HG03039 (cell line): ENCODE data around the gene PTPRO.
A peak's percentile ranks its signal among the peaks of the same experiment; 100 is the strongest.

Experiments used
- ATAC-seq: cut with Tn5 transposase; IDR thresholded peaks from one replicate; pipeline ENCODE4 v1.9.1; 2021; ENCODE audit warnings: mild to moderate bottlenecking, moderate library complexity; ENCODE audit not compliant: unreplicated experiment

Gene PTPRO

DNA sequence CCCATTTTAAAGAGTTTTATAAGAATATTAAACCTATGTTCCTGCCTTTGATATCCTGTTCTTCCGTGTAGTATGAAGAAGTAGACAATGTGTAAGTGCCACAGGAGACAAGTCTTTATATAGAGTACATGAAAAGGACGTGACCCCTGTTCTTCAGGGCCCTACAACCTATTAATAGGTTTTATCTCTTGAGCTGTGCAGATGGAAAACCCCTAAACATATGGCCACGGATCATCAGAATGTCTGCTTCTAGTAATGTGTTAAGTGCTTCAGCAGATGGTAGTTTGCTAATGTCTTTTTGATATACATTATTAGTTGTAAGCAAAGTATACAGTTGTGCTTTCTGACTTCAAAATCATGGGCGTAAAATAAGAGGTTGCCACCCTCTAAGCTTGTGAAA lies 228.5 kb downstream of the PTPRO start:
- ATAC-seq = no peak

DNA sequence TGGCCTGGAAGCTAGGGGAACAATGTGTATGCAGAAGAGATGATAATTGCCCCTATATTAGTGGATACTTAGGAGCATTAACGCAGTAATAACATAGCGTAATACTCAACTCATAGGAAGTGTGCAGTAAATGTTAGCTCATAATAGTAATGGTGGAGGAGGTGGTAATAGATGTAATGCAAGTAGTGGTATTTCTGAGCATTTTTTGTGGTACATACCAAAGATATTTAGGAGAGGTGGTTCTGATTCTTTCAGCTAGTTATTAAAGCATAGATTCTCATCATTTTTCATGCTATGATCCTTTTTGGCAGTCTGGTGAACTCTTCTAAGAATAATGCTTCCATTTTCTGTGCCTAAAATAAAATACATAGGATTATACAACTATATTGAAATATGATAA lies 233.1 kb downstream of the PTPRO start:
- no peak for ATAC-seq

DNA sequence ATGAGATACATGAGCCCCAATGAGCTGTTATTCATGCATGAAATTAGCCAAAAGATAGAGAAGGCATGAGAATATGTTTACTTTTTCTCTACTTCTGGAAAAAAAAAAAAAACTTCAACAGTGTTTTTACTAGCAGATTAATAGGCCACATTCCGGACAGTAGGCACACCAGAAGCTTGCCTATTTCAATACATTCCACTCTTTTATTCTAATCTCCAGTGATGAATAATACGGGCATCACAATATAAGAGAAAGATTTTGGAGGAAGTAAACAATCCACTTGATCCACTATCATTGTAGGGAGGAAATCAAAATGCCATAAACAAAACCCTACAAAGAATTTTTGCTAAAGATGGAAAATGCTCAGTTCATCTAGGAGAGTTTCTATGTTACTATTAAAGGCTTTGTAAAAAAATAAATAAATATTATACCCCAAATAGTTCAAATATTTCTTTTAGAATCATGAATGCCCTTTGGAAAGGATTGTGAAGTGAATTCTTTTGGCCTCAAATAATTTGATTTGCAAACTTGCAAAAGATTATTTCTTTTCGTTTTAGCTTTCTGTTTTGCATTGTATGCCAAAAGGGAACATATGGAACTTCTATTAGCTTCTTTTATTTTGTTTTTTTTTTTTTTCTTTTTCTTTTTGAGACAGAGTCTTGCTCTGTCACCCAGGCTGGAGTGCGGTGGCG lies 234.2 kb downstream of the PTPRO start:
- ATAC-seq = no peak

DNA sequence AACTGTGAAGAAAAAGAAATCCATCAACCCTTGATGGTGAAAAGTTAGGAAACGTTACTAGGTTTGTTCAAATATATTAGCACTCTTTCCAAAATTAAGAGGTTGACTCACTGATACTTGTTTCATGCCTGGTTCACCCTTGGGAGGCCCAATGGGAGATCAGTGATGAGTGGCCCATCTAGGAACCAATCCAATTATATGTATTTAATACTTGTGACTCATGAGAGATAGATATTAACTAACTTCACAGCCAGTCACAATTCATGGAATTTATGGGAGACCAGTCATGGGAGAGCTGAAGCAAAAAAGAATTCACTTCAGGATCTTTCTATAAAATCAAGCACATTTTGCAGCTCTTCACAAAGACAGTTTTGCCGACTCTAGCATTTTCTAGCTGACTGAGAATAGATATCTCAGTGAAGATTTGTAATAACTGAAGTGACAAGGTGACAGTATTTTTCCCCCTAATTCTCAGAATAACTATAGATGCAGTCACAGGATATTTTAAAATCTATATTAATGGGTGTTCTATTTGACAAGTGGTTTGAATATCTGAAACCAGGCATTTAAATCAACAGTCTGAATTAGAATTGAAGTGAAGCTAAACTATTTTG lies 236.7 kb downstream of the PTPRO start:
- no peak for ATAC-seq

DNA sequence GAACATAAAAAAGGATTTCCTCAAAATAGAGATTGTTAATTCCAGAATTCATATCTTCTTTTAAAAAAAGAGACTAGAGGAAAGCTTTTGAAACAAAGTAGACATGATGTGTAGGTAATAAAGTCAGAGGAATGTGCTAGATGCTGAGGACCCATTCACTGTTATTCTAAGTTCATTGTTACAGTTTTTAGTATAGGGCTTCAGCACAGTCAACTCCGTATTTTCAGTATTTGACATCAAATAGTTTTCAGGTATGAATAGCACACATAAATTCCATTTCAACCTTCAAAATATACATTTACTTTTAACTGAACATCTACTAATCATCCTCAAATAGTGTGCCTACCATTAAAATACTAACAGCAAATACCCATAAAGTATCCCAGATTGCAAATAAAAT lies 239.1 kb downstream of the PTPRO start:
- no peak for ATAC-seq

DNA sequence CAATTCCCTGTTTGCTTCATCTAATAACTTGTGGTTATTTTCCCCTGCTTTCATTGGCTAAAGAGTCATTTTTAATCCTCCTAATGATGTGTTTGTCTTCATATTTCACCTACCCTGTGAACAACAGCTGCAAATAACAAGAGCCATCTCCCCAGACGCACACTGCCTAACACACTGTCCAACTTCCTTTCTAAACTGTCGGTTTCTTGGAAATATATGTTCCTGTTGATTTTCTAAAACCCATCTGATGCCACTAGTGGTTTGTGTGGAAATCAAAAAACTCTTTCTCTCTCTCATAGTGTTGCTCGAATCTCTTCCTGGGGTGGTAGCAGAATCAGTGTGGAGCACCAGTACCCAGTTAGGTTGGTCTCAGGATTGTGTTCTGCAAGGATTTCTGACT lies 240.0 kb downstream of the PTPRO start:
- ATAC-seq = no peak

DNA sequence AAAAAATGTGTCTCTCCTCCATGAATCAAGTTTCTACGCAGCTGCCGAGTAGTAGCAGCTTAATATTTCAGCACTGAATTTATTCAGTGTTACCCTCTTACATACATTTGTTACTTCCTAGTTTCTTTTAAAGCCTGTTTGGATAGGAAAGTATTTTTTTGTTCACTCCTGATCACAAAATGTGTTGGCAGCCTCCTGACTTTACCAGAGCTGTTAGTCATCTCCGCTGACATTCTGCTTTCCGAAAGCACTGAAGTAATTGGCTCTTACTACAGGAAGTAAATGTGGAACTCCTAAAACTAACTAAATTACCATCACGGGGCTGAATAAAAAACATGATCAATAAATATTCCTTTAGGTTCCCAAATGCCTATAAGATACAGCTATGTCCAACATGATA lies 241.4 kb downstream of the PTPRO start:
- peak; percentile 60 for ATAC-seq

DNA sequence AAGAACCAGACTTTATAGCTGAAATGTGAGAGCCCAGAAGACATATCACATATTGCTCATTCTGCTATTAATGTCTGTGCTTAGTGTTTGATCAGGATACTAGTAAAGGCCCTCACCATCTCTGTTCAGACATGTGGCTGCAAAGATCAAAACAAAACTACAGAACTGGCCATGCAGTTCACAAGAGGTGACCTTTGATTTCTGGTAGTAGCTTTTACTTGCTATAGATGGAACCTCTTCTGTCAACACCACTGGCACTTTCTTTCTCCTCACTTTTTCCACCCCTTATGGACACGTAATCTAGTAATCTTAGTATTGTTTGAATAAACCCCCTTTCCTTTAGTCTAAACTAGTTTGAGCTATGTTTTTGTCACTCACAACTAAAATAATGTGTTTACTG lies 252.0 kb downstream of the PTPRO start:
- ATAC-seq = no peak

DNA sequence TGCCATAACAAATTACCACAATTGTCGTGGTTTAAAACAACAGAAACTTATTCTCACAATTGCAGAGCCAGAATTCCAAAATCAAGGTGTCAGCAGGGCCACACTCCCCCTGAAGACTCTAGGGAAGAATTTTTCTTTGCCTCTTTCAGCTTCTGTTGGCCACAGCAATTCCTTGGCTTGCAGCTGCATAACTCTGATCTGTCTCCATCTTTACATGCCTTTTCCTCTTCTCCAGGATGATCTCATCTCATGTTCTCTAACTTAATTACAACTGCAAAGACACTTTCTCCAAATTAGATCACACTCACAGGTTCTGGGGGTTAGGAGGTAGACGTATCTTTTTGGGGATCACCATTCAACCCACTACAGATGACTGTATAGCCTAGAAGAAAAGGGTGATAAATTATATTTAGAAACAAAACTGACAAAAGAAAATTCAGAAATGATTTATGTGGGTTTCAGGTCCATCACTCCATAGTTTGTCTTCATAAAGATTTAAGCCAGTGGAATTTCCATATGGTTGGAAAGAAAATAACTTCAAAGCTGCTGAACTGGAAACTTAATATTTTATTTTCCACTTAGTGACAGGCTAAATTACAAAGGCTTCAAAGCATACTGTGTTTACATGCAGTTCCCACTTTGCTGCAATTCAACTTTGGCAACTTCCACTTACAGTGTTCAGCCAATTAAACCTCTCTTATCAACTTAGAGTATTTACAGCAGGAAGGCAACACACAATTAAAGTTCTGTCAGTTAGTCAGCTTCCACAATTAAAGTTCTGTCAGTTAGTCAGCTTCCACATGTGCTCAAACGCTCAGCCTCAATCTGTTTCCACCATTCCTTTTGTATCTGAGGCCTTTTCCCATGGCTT lies 253.6 kb downstream of the PTPRO start:
- no peak for ATAC-seq

DNA sequence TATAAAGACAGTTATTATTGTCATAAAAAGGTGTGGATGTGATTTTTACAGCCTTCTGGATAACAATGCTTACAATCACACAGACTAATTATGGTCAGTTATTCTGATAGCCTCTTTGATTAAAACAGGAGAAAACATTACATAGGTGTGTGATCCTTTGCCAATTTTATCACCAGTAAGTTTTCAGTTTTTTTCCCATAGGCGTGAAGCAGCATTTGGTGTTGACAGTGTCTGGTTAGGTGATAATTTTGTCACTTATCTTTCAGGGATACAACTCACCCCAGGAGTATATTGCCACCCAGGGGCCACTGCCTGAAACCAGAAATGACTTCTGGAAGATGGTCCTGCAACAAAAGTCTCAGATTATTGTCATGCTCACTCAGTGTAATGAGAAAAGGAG lies 258.1 kb downstream of the PTPRO start:
- ATAC-seq = no peak

DNA sequence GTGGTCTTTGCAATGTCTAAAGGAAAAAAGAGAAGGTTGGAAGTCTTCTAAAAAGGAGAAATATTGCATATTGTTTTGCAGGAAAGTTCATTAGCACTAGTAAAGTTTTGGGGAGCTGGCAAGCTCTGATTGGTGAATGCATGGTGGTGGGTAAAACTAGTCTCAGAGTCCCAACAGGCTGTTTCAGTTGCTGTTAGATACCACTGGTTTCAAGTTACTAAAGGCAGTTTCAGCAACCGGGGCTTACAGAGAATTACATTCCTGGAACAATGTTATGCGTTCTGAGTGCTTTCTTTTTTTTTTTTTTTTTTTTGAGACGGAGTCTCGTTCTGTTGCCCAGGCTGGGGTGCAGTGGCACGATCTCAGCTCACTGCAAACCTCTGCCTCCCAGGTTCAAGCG lies 258.7 kb downstream of the PTPRO start:
- no peak for ATAC-seq

DNA sequence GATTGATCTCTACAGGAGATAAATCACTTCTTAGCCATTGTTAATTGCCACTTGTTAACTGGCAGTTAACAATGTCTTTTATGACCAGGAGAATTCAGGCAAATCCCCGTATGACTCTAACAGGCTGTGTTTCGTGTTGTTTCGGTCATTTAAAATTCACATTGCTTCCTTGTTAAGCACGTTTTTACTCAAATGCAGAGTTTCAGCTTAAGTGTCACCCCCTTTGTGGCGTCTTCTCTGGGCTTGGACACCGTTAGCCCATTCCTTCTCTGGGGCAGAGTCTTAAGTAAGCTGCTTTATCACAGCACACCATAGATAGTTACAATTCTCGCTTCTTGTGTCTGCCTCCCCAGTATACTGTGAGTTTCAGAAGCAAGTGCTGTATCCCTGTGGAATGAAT lies 261.5 kb downstream of the PTPRO start:
- no peak for ATAC-seq

DNA sequence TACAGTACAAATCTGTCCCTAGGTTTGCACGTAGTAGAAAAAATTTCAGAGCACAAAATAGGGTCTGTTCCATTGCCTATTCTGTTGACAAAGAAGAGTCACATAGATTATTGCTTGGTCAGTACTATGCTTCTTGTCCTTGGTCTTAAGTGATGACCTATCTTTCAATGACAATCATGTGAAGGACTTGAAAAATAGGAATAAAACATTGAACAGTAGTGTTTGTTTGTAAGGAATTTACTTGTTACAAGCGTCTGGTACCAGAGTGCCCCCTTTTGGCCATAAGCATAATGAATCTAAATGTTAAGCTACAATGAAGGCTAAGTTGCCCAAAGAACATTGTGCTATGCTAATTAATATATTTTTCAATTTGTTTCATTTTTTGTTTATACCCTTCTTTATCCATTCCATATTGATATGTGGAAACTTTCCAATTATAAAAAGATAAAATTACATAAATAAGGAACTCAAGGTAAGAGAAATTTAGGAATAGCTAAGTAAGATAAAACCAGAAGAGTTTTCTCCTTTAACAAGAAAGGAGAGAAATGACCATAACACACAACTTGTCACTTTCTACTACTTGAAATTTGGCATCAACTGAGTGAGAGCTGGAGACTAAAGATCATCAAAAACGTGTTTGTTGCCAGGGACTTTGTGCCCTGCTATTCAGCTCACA lies 262.2 kb downstream of the PTPRO start:
- peak; percentile 54 for ATAC-seq

DNA sequence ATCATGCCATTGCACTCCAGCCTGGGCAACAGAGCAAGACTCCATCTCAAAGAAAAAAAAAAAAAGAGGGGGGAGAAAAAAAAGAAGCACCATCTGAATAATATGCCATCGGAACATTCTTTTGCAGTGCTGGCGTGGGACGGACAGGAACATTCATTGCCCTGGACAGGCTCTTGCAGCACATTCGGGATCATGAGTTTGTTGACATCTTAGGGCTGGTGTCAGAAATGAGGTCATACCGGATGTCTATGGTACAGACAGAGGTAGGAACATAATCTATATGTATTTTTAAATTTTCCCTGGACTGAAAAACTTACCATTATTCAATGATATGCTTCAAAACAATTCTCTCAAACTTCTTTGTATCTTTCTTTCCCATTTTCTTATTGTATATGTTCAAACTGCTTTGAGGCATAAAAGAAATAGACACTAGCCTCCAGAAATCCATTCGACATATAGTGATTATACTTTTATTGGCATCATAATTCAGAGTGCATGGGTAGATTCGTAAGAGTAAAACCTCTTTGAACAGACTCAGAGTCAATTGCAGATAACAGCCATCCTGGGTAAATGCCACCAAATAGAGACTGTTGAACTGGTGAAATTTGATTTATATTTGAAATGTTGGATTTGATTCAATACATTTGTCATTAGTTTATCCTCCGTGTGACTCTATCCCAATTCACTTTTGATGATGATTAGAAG lies 267.2 kb downstream of the PTPRO start:
- ATAC-seq = no peak

DNA sequence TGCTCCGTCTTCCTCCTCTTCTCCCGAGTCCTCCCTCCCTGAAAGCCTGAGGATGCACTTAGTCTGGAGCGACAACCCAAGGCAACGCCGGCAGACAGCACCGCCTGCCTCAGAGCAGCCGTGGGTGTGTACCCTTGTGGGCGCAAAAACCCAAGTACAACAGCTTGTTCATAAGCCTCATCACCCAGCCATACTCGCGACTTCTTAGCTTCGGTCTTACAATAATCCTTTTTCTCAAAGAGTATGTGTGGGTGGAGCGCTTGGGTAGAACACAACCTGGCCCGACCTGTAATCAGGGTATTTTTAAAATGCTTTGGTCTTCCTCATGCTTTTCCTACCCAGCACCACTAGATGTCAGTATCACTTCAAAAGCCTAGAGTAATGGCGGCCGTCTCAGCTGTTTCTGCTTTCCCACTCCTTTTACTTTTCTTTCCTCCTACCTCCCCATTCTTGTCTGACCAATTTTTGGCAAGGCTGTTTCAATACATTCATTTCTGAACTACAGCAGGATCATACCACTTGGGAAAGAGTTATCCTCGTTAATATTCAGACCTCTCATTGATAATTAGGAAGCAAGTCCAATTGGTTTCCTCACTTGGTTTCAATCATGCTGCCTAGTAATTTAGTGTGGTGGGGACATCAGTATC lies 268.0 kb downstream of the PTPRO start:
- peak; percentile 89 for ATAC-seq

DNA sequence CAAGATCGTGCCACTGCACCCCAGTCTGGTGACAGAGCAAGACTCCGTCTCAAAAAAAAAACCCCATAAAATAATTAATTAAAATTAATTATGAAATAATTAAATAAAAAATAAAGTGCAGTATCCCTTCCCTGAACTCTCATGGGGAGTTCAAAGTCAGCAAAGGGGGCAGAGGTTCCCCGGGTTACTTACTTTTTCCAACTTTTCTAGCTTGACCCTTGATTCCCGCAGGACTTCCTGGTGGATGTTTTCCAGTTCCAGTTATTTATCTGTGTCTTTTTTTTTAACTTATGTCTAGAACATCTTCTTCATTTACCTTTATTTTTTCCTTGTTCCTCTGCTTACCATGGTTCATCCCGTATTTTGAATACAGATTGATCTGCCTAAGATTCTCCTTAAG lies 269.5 kb downstream of the PTPRO start:
- ATAC-seq = no peak

DNA sequence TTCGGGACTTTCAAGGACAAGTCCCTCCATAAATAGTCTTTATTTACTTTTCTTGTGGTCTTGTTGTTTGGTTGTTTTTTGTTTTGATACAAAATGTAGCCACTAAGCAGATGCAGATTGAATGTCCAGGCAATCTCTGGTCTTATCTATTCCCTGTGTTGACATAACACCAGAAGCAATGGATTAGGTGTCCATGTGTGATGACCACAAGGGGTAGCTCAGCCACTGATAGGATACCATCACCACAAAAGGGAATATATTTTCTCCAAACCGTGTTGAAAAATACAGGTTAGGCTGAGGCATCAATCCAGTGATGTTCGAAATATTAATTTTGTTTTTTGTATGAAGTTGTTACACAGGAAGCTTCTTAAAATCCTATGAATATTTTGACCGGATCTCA lies 270.6 kb downstream of the PTPRO start:
- ATAC-seq = no peak

DNA sequence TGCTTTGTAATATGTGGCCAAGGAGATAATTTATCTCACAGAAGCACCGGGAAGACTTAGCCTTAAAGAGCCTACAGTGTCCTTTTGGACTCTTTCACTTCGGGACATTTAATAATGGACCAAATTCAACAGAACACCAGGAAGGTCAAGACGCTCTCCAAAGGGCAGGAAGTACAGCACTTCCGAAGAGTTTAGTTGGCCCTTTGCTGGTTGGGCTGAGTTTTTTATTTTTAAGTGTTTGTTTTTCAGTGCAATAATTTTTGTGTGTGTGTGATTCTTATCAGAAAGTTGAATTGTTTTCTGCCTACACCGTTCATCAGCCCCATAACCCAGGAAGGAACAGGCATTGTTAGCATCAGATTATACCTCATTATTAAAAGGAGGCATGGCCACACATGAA lies 273.9 kb downstream of the PTPRO start:
- no peak for ATAC-seq

DNA sequence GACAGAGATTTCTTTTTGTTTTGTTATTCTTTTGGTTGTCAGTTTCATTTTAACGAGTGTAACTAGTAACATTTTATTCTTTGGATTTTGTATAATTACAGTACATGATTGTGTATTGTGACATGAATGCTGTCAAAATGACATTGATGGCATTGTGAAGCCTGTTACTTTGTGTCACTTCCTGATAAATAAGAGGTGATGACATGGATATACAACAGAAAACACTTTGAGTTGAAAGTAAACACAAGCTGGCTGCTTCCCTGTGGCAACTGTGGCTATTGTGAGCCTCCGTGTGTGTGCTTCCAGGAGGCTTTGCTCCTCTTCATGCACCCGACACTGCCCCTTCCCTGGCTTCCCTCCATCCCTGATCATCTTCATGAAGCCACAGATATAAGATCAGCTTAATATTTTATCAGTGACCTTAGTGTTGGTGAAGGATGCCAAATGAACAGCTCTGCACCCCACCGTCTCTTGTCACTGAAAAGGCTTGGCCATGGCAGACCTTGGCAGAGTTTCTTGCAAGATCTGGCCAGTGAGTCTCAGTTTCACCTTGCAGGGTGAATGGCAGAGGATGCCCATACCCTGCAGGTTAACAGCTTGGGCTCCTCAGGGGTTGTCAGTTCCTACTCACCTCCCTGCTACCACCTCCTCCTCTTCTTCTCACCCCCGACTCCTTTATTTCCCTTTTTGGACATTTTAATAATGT lies 275.0 kb downstream of the PTPRO start:
- ATAC-seq = no peak
